Chondrocyte (in vitro differentiated cells): Measurements from ENCODE around the gene HFE. TPM values are rescaled to one million over a fixed set of nuclear protein-coding genes. Genes with fewer than 3 reads are reported as not detected.

ENCODE experiments used
- DNase-seq: peaks from one replicate; pipeline ENCODE4 v3.0.0; 2021; ENCODE audit warnings: mixed read lengths, low spot score
- H3K27ac Mint-ChIP-seq: one replicate; pipeline ENCODE4 v1.8.0; 2021; ENCODE audit warnings: mild to moderate bottlenecking, moderate library complexity, mixed read lengths; ENCODE audit not compliant: unreplicated experiment
- H3K27me3 Mint-ChIP-seq: 2 replicates; pipeline ENCODE4 v1.8.0; 2021; ENCODE audit warnings: low read depth, mixed read lengths
- H3K36me3 Mint-ChIP-seq: 2 replicates; pipeline ENCODE4 v1.8.0; 2021; ENCODE audit warnings: low read depth, mixed read lengths
- H3K4me1 Mint-ChIP-seq: 2 replicates; pipeline ENCODE4 v1.8.0; 2021; ENCODE audit warnings: low read depth, mild to moderate bottlenecking, mixed read lengths
- H3K4me3 Mint-ChIP-seq: one replicate; pipeline ENCODE4 v1.8.0; 2021; ENCODE audit warnings: mild to moderate bottlenecking, moderate library complexity, mixed read lengths; ENCODE audit not compliant: unreplicated experiment
- H3K9me3 Mint-ChIP-seq: 2 replicates; pipeline ENCODE4 v1.8.0; 2021; ENCODE audit warnings: low read depth, mixed read lengths
- CTCF ChIP-seq: fragments of 200-600 bp; sonication (generic); IDR thresholded peaks from 2 replicates; pipeline ENCODE4 v1.5.0; 2021; ENCODE audit warnings: antibody characterized with exemption, mild to moderate bottlenecking, moderate library complexity
- total RNA-seq: library from RNA; stranded (reverse); gene quantifications from 3 replicates; pipeline ENCODE4 v1.2.1, GENCODE V29; 2021

HFE gene
- total RNA-seq, 1 donor from 2014 or later: 6.1 TPM

GRCh38 chr6:26122793-26123674 is 35.8 kb downstream of the HFE start:
- Mint-ChIP-seq H3K4me1 (peaks cover 35% of the 10 kb centered on the region), H3K4me3 (peak overlapping the region; percentile 96)

GRCh38 chr6:26123675-26123946 is 36.4 kb downstream of the HFE start:
- peaks cover 39% of the 10 kb centered on the region for H3K4me1 Mint-ChIP-seq
- no peaks in the 10 kb centered on the region for H3K27me3 Mint-ChIP-seq
- no peak for TF ChIP-seq CTCF
- DNase-seq: no peak
- peak overlapping the region; percentile 96 for H3K4me3 Mint-ChIP-seq
- H3K27ac Mint-ChIP-seq: peak overlapping the region; percentile 100
- no peaks in the 10 kb centered on the region for H3K9me3 Mint-ChIP-seq
- peaks cover 4% of the 10 kb centered on the region for H3K36me3 Mint-ChIP-seq

More at GRCh38 chr6:26122793-26123674, 35.8 kb downstream of the HFE start:
- DNase-seq: no peak
- Mint-ChIP-seq H3K9me3 (no peaks in the 10 kb centered on the region), H3K36me3 (no peaks in the 10 kb centered on the region), H3K27me3 (no peaks in the 10 kb centered on the region), H3K27ac (peak overlapping the region; percentile 100)
- TF ChIP-seq CTCF: no peak

GRCh38 chr6:26123947-26124780 is 36.9 kb downstream of the HFE start:
- peak overlapping the region; percentile 100 for H3K27ac Mint-ChIP-seq
- H3K27me3 Mint-ChIP-seq: no peaks in the 10 kb centered on the region
- no peak for DNase-seq
- peak overlapping the region; percentile 96 for H3K4me3 Mint-ChIP-seq
- peaks cover 4% of the 10 kb centered on the region for H3K36me3 Mint-ChIP-seq
- H3K9me3 Mint-ChIP-seq: no peaks in the 10 kb centered on the region
- TF ChIP-seq CTCF: no peak
- H3K4me1 Mint-ChIP-seq: peaks cover 39% of the 10 kb centered on the region

- TF ChIP-seq CTCF: no peak
- H3K27me3 Mint-ChIP-seq: no peaks in the 10 kb centered on the region
- DNase-seq: no peak
- peaks cover 42% of the 10 kb centered on the region for H3K4me1 Mint-ChIP-seq
- H3K9me3 Mint-ChIP-seq: no peaks in the 10 kb centered on the region
- peak overlapping the region; percentile 100 for H3K27ac Mint-ChIP-seq
- H3K36me3 Mint-ChIP-seq: peaks cover 6% of the 10 kb centered on the region
- H3K4me3 Mint-ChIP-seq: peak overlapping the region; percentile 96
Measured at GRCh38 chr6:26124781-26125685, 37.8 kb downstream of the HFE start.
